ENCODE results near the gene CAGE1. TPM values are rescaled to one million over a fixed set of nuclear protein-coding genes. Genes with fewer than 3 reads are reported as not detected.

The CAGE1 gene
- total RNA-seq, 1 experiment from 2014 or later, result not detected

DNA sequence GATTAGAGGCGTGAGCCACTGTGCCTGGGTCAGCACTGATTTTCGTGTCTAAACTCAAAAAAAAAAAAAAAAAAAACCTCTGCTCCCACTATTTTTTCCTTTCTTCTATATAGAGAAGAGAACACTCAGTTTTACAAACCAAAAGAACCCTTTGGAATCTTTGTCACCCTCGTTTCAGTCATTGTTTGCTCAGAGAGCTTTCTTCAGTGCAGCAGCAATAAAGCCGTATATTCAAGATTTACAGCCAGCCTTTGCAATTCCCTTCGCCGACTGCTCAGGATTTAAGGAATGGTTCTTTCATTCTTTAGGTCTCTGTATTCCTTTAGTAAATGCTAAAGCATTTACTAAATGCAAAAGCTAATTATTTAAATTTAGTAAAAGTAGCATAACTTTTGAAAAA is 20.2 kb upstream of the CAGE1 start:
- no peak for DNase-seq
- no peaks in the 10 kb centered on the region for H3K9me3 Mint-ChIP-seq (ENCODE audit: low read depth, unreplicated experiment)
- CTCF ChIA-PET, result no interaction called here
- TF ChIP-seq CTCF (IDR thresholded peaks at IDR 0.05; ENCODE audit: unreplicated experiment), result no peak
- peaks cover 15% of the 10 kb centered on the region for H3K36me3 Mint-ChIP-seq (ENCODE audit: insufficient read depth, unreplicated experiment)
- intact Hi-C loops (cut with micrococcal nuclease; ENCODE audit: unreplicated experiment), result no loop called here
- no peaks in the 10 kb centered on the region for H3K4me1 Mint-ChIP-seq (ENCODE audit: low read depth, unreplicated experiment)
- no peaks in the 10 kb centered on the region for H3K27me3 Mint-ChIP-seq (ENCODE audit: unreplicated experiment)
- no peak overlapping the region for H3K4me3 Mint-ChIP-seq (ENCODE audit: low read depth, unreplicated experiment)
- BruUV-seq (replicated peaks), result no TSS peak
- H3K27ac Mint-ChIP-seq (ENCODE audit: unreplicated experiment), result no peak overlapping the region

- Mint-ChIP-seq H3K4me3 (ENCODE audit: low read depth, unreplicated experiment) (no peak overlapping the region), H3K4me1 (ENCODE audit: low read depth, unreplicated experiment) (no peaks in the 10 kb centered on the region), H3K36me3 (ENCODE audit: insufficient read depth, unreplicated experiment) (peaks cover 11% of the 10 kb centered on the region), H3K9me3 (ENCODE audit: low read depth, unreplicated experiment) (no peaks in the 10 kb centered on the region), H3K27ac (ENCODE audit: unreplicated experiment) (no peak overlapping the region), H3K27me3 (ENCODE audit: unreplicated experiment) (no peaks in the 10 kb centered on the region)
- no peak for TF ChIP-seq CTCF (IDR thresholded peaks at IDR 0.05; ENCODE audit: unreplicated experiment)
- no TSS peak for BruUV-seq (replicated peaks)
- intact Hi-C loops (cut with micrococcal nuclease; ENCODE audit: unreplicated experiment), result no loop called here
- CTCF ChIA-PET, result no interaction called here
- no peak for DNase-seq
Measured at GRCh38 chr6:7406743-7407142, 17.2 kb upstream of the CAGE1 start.

DNA sequence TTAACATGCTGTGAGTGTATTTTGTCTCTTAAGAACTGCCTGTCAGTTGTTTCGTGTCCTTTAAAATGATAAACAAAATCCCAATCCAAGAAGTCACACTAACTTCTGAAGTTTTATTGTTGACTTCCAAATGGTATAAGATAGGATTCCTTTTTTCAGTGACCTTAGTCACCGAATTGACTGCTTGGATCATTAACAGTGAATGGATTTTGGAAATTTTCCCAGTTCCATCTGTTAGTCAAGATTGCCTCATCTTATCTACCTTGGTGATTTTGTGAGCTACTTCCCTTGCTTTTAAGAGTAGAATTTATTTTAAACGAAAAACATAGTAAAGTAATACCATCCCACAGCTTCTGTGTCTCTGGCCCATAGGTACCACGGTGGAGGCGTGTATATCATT is 15.0 kb upstream of the CAGE1 start:
- CTCF ChIA-PET, result interaction anchor here (0.5 kb wide), 1 partner anchor 210 kb away, joined by 5 read pairs; no protein-coding TSS in a partner anchor
- Mint-ChIP-seq H3K27me3 (ENCODE audit: unreplicated experiment) (no peaks in the 10 kb centered on the region), H3K9me3 (ENCODE audit: low read depth, unreplicated experiment) (no peaks in the 10 kb centered on the region), H3K4me3 (ENCODE audit: low read depth, unreplicated experiment) (no peak overlapping the region), H3K4me1 (ENCODE audit: low read depth, unreplicated experiment) (no peaks in the 10 kb centered on the region), H3K36me3 (ENCODE audit: insufficient read depth, unreplicated experiment) (peaks cover 10% of the 10 kb centered on the region), H3K27ac (ENCODE audit: unreplicated experiment) (no peak overlapping the region)
- no TSS peak for BruUV-seq (replicated peaks)
- DNase-seq, result no peak
- TF ChIP-seq CTCF (IDR thresholded peaks at IDR 0.05; ENCODE audit: unreplicated experiment), result no peak
- intact Hi-C loops (cut with micrococcal nuclease; ENCODE audit: unreplicated experiment), result no loop called here

GRCh38 chr6:7402716-7403115 is 13.2 kb upstream of the CAGE1 start:
- Mint-ChIP-seq H3K4me1 (ENCODE audit: low read depth, unreplicated experiment) (no peaks in the 10 kb centered on the region), H3K36me3 (ENCODE audit: insufficient read depth, unreplicated experiment) (peaks cover 10% of the 10 kb centered on the region), H3K9me3 (ENCODE audit: low read depth, unreplicated experiment) (no peaks in the 10 kb centered on the region), H3K4me3 (ENCODE audit: low read depth, unreplicated experiment) (no peak overlapping the region), H3K27me3 (ENCODE audit: unreplicated experiment) (no peaks in the 10 kb centered on the region), H3K27ac (ENCODE audit: unreplicated experiment) (no peak overlapping the region)
- CTCF ChIA-PET, result no interaction called here
- intact Hi-C loops (cut with micrococcal nuclease; ENCODE audit: unreplicated experiment), result no loop called here
- DNase-seq, result no peak
- TF ChIP-seq CTCF (IDR thresholded peaks at IDR 0.05; ENCODE audit: unreplicated experiment), result no peak
- BruUV-seq (replicated peaks), result no TSS peak

Data from Calu3 (cell line).